Measurements from ENCODE around the gene EVA1C.

- TF ChIP-seq POLR2A (IDR thresholded peaks at IDR 0.05; ENCODE audit: low read depth, low read length), result no peak
- no peak for TF ChIP-seq POLR2AphosphoS5 (IDR thresholded peaks at IDR 0.05; ENCODE audit: low read depth, low read length)
- TF ChIP-seq SPI1 (IDR thresholded peaks at IDR 0.05; ENCODE audit: low read depth, low read length), result no peak
- TF ChIP-seq PAX5 (IDR thresholded peaks at IDR 0.05; ENCODE audit: insufficient read depth, low read length, severe bottlenecking), result no peak
- TF ChIP-seq TAF1 (IDR thresholded peaks at IDR 0.05; ENCODE audit: low read depth, low read length), result no peak
- no peak for TF ChIP-seq POU2F2 (IDR thresholded peaks at IDR 0.05; ENCODE audit: low read depth, low read length)
Measured at GRCh38 chr21:32476661-32477423, 64.3 kb downstream of the EVA1C start.
